Activated naive CD4-positive, alpha-beta T cell treated with anti-CD3 and anti-CD28 coated beads, Interleukin-2, amount 50 U/mL, for 72 hours (primary cell): ENCODE measurements around the gene PLCD1. TPM values are rescaled to one million over a fixed set of nuclear protein-coding genes. Genes with fewer than 3 reads are reported as not detected.
"Not testable (repeated sequence)": the region's sequence is repeated elsewhere in the genome, so short reads cannot be mapped to it uniquely, and the experiment has no call there.

Source experiments
- ATAC-seq, 2 donors: fragments of 150-1000 bp; cut with Tn5 transposase; 2 replicates each; pipeline ENCODE4 v1.10.0; 2021; ENCODE audit warnings: mild to moderate bottlenecking in 2 of 2, moderate library complexity in 2 of 2
- DNase-seq, 2 donors: peaks; one replicate each; pipeline ENCODE4 v3.0.0; 2021 to 2022; ENCODE audit warnings: low spot score in 2 of 2
- H3K27ac Mint-ChIP-seq, 2 donors: one replicate each; pipeline ENCODE4 v1.8.0; 2022; ENCODE audit warnings: mild to moderate bottlenecking in 2 of 2, mixed read lengths in 2 of 2
- H3K36me3 Mint-ChIP-seq, 2 donors: one replicate each; pipeline ENCODE4 v1.8.0; 2022; ENCODE audit warnings: mixed read lengths in 2 of 2
- H3K9me3 Mint-ChIP-seq, 2 donors: one replicate each; pipeline ENCODE4 v1.8.0; 2022; ENCODE audit warnings: mixed read lengths in 2 of 2
- total RNA-seq, 2 donors: library from RNA; stranded (reverse); gene quantifications; one replicate each; pipeline ENCODE4 v1.2.3, GENCODE V29; 2022

The PLCD1 gene
- total RNA-seq, 2 donors from 2014 or later: 10.0 to 18.5 TPM

- H3K9me3 Mint-ChIP-seq, H3K27ac Mint-ChIP-seq, H3K36me3 Mint-ChIP-seq, ATAC-seq, DNase-seq: not testable (repeated sequence)
Measured at GRCh38 chr3:37988376-37988775, 41.1 kb downstream of the PLCD1 start.

- ATAC-seq (no peak), DNase-seq (peak in 1 of 2 donors; percentile 43)
- Mint-ChIP-seq H3K36me3 (no peaks in the 10 kb centered on the region), H3K27ac (peak overlapping the region in 1 of 2 donors; percentile 62), H3K9me3 (no peaks in the 10 kb centered on the region)
Measured at GRCh38 chr3:37987751-37988179, 41.7 kb downstream of the PLCD1 start.

GRCh38 chr3:37987315-37987697 lies 42.1 kb downstream of the PLCD1 start:
- Mint-ChIP-seq H3K27ac (no peak overlapping the region), H3K36me3 (no peaks in the 10 kb centered on the region), H3K9me3 (no peaks in the 10 kb centered on the region)
- ATAC-seq (no peak), DNase-seq (no peak)

GRCh38 chr3:37986479-37987314 lies 42.7 kb downstream of the PLCD1 start:
- H3K36me3 Mint-ChIP-seq: no peaks in the 10 kb centered on the region
- DNase-seq: peak in 1 of 2 donors; percentile 49
- no peak for ATAC-seq
- no peaks in the 10 kb centered on the region for H3K9me3 Mint-ChIP-seq
- no peak overlapping the region for H3K27ac Mint-ChIP-seq

GRCh38 chr3:37985637-37986320 lies 43.7 kb downstream of the PLCD1 start:
- no peaks in the 10 kb centered on the region for H3K36me3 Mint-ChIP-seq
- DNase-seq (peak in 1 of 2 donors; percentile 28), ATAC-seq (no peak)
- H3K27ac Mint-ChIP-seq: peak overlapping the region in 1 of 2 donors; percentile 27
- no peaks in the 10 kb centered on the region for H3K9me3 Mint-ChIP-seq

GRCh38 chr3:37984596-37984995 lies 44.8 kb downstream of the PLCD1 start:
- DNase-seq (no peak), ATAC-seq (no peak)
- no peaks in the 10 kb centered on the region for H3K9me3 Mint-ChIP-seq
- no peaks in the 10 kb centered on the region for H3K36me3 Mint-ChIP-seq
- peak overlapping the region in 1 of 2 donors; percentile 77 for H3K27ac Mint-ChIP-seq

GRCh38 chr3:37984051-37984450 lies 45.4 kb downstream of the PLCD1 start:
- H3K9me3 Mint-ChIP-seq: no peaks in the 10 kb centered on the region
- ATAC-seq: no peak
- DNase-seq: no peak
- H3K27ac Mint-ChIP-seq: no peak overlapping the region
- H3K36me3 Mint-ChIP-seq: no peaks in the 10 kb centered on the region

- ATAC-seq (no peak), DNase-seq (no peak)
- H3K36me3 Mint-ChIP-seq: no peaks in the 10 kb centered on the region
- H3K27ac Mint-ChIP-seq: no peak overlapping the region
- no peaks in the 10 kb centered on the region for H3K9me3 Mint-ChIP-seq
Measured at GRCh38 chr3:37982331-37982730, 47.1 kb downstream of the PLCD1 start.

- H3K27ac Mint-ChIP-seq: no peak overlapping the region
- no peak for DNase-seq
- no peak for ATAC-seq
- H3K9me3 Mint-ChIP-seq: no peaks in the 10 kb centered on the region
- H3K36me3 Mint-ChIP-seq: no peaks in the 10 kb centered on the region
Measured at GRCh38 chr3:37981348-37981664, 48.1 kb downstream of the PLCD1 start.

GRCh38 chr3:37980462-37981347 lies 48.7 kb downstream of the PLCD1 start:
- no peak overlapping the region for H3K27ac Mint-ChIP-seq
- H3K36me3 Mint-ChIP-seq: no peaks in the 10 kb centered on the region
- ATAC-seq (no peak), DNase-seq (no peak)
- no peaks in the 10 kb centered on the region for H3K9me3 Mint-ChIP-seq

GRCh38 chr3:37979541-37980461 lies 49.6 kb downstream of the PLCD1 start:
- DNase-seq (no peak), ATAC-seq (no peak)
- no peaks in the 10 kb centered on the region for H3K9me3 Mint-ChIP-seq
- no peaks in the 10 kb centered on the region for H3K36me3 Mint-ChIP-seq
- no peak overlapping the region for H3K27ac Mint-ChIP-seq

GRCh38 chr3:37974121-37975083 lies 55.0 kb downstream of the PLCD1 start:
- H3K9me3 Mint-ChIP-seq: no peaks in the 10 kb centered on the region
- ATAC-seq (peak; percentile 95 to 98), DNase-seq (peak in 1 of 2 donors; percentile 72)
- H3K36me3 Mint-ChIP-seq: no peaks in the 10 kb centered on the region
- peak overlapping the region; percentile 15 to 75 for H3K27ac Mint-ChIP-seq

GRCh38 chr3:37973246-37974054 lies 56.0 kb downstream of the PLCD1 start:
- ATAC-seq: no peak
- Mint-ChIP-seq H3K36me3 (no peaks in the 10 kb centered on the region), H3K9me3 (no peaks in the 10 kb centered on the region), H3K27ac (no peak overlapping the region)
- DNase-seq: no peak

- H3K36me3 Mint-ChIP-seq, H3K27ac Mint-ChIP-seq, H3K9me3 Mint-ChIP-seq, DNase-seq, ATAC-seq: not testable (repeated sequence)
Measured at GRCh38 chr3:37972056-37972455, 57.4 kb downstream of the PLCD1 start.
